Ramos (cell line): ENCODE data around the gene KLHL30.

Experiments
- in situ Hi-C: fragments of 300-500 bp; cut with MboI; formaldehyde crosslinking; loops from one replicate; pipeline ENCODE4 v1.14.3; 2022; ENCODE audit warnings: low sequenced_read_pairs; ENCODE audit not compliant: unreplicated experiment

The KLHL30 gene

GRCh38 chr2:238138331-238139195 is at the start of gene KLHL30:
KLHL30 (plus strand) TSS chr2:238138668; CDS start chr2:238140755, 2,087 bp downstream.
- in situ Hi-C loops = no loop called here

GRCh38 chr2:238090887-238091286 is 47.6 kb upstream of the KLHL30 start:
- in situ Hi-C loops = no loop called here

GRCh38 chr2:238091436-238092060 is 46.9 kb upstream of the KLHL30 start:
- in situ Hi-C loops = no loop called here

- in situ Hi-C loops = no loop called here
Observed at GRCh38 chr2:238092486-238093035, 45.9 kb upstream of the KLHL30 start.

GRCh38 chr2:238093181-238094140 is 45.0 kb upstream of the KLHL30 start:
- in situ Hi-C loops = no loop called here

- in situ Hi-C loops = no loop called here
Observed at GRCh38 chr2:238094438-238095022, 43.9 kb upstream of the KLHL30 start.

GRCh38 chr2:238095143-238095542 is 43.3 kb upstream of the KLHL30 start:
- in situ Hi-C loops = no loop called here

- in situ Hi-C loops = no loop called here
Observed at GRCh38 chr2:238096311-238097011, 42.0 kb upstream of the KLHL30 start.

GRCh38 chr2:238097201-238097987 is 41.1 kb upstream of the KLHL30 start:
- in situ Hi-C loops = no loop called here

GRCh38 chr2:238097988-238098871 is 40.2 kb upstream of the KLHL30 start:
- in situ Hi-C loops = no loop called here

- in situ Hi-C loops = no loop called here
Observed at GRCh38 chr2:238098901-238099713, 39.4 kb upstream of the KLHL30 start.

GRCh38 chr2:238099714-238100048 is 38.8 kb upstream of the KLHL30 start:
- in situ Hi-C loops = no loop called here

GRCh38 chr2:238100049-238100820 is 38.2 kb upstream of the KLHL30 start, which contains the start of gene ESPNL:
ESPNL (plus strand) TSS chr2:238100340; CDS start chr2:238100420, 80 bp downstream.
- in situ Hi-C loops = no loop called here

- in situ Hi-C loops = no loop called here
Observed at GRCh38 chr2:238100821-238101771, 37.4 kb upstream of the KLHL30 start.
